Hematopoietic multipotent progenitor cell treated with erythropoietin and hydrocortisone succinate and interleukin-3 and kit ligand, for 8 days (in vitro differentiated cells): ENCODE data around the gene FAM118B.

Experiments
- DNase-seq: peaks from one replicate; pipeline ENCODE4 v3.0.0-alpha.2; 2015

FAM118B gene

GRCh38 chr11:126186708-126187529 lies 24.7 kb upstream of the FAM118B start:
- DNase-seq: no peak

GRCh38 chr11:126188332-126189108 lies 23.1 kb upstream of the FAM118B start:
- no peak for DNase-seq

DNA sequence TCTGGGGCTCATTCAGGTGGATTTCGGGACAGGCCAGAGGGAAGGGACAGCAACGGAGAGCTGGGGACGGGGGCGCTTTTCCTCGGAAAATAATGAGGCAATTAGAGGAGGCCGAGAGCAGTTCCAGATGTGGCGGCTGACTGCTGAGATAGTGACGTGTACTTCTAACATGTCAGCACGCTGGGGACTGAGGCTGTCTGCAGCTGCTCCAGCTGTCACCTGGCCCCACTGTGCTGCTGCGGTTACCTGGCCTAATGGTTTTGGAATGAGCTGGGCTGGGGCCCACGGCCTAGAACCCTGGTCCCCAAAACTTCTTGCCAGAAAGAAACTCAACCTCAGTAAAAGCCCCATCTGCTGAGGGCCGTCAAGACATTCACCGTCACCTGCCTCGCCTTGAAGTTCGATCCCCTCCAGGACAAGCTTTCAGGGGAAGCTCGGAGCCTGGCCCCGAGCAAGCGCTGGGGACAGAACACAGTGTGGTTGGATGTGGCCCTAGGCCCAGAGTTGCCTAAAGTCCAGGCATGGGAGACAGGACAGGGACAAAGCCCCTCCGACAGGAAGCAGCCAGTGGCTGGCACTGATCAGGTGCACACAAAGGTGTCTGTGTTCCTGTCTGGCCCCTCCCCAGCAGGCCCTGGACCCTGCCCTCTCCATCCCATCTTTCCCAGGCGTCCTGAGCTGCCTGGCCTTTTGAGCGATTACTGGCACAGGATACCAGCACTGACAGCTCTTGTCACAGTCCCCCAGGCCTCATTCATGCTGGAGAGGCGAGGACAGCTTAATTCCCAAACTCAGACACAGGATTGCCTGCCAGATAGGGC lies 22.3 kb upstream of the FAM118B start:
- DNase-seq: no peak

- no peak for DNase-seq
These were observed 20.8 kb upstream of the FAM118B start for GRCh38 chr11:126190792-126191191.

DNA sequence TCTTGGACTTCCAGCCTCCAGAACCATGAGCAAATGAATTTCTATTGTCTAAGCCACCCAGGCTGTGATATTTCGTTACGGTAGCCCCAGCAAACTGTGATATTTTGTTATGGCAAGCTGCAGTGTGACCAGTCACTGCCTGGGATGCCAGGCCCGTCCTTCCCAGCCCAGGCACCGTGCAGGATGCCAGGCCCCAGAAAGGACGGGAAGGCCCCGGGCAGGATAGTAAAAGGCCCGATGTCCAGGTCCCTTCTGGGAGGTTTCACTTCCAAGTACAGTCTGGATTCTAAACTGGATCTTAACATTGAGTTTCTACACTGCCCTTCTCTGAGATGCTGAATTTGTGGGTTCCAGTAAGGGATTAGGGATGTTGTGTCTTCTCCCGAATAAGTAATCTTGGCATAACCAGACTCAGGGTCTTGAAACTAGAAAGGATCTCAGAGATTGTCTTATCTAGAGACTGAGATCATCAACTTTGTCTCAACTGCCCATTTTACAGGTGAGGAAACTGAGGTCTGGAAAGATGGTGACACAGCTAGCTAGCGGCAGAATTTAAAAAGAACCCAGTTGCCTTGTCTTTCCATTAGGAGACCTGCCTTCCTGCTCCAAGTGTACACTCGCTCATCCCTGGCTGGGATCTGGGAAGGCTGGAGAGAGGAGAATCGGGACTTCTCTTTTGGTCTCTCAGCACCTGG lies 20.1 kb upstream of the FAM118B start:
- no peak for DNase-seq

DNA sequence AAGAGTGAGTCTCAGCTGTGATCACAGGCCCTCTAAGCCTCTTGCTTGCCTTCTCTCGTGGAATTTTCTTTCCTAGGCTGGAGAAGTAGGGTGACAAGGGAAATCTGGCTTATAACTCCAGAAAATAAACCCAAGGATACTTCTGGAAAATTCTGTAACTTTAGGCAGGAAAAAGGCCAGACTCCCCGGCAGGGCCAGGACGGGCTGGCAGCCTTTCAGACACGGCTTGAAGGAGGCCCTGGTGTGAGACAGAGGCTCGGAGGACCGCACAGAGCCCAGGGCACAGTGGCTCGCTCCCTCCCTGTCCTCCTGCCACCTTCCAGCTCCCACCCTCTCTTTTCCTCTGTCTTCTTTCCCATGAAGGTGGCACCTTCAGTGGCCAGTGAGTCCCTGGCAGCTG lies 19.2 kb upstream of the FAM118B start:
- DNase-seq: no peak

GRCh38 chr11:126193038-126193478 lies 18.5 kb upstream of the FAM118B start:
- DNase-seq: no peak

GRCh38 chr11:126194121-126194543 lies 17.4 kb upstream of the FAM118B start:
- peak; percentile 54 for DNase-seq

DNA sequence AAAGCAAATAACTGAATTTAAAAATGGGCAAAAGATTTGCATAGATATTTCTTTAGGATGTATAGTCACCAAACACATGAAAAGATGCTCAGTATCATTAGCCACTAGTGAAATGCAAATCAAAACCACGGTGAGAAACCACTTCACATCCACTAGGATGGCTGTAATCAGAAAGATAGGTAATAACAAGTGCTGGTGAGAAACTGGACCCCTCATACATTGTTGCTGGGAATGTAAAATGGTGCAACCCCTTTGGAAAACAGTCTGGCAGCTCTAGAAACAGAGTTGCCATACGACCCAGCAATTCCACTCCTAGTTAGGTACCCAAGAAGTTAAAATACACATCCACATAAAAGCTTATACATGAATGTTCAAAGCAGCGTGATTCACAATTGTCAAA lies 16.5 kb upstream of the FAM118B start:
- DNase-seq: no peak

DNA sequence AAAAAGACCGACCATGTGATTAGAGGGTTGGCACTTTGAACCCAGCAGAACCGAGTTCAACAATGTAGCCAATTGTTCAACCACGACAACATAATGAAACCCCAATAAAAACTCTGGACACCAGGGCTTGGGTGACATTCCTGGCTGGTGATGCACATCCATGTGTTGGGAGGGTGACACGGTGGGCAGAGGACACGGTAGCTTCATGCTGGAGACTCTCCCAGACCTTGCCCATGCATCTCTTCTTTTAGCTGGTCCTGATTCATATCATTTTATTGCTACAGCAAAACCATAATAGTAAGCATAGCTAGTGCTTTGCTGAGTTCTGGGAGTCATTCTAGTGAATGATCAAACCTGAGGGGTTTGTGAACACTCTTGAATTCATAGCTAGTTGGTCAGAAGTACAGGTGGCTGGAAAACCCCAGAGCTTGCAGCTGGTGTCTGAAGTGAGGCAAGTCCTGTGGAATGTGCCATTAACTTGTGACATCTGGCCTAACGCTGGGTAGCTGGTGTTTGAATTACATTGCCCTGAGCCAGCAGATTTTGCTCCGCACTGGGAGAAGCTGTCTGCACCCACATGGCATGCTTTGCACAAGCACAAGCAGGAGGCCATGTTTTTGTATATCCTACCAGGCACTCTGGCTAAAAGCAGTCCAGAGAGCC lies 14.2 kb upstream of the FAM118B start:
- no peak for DNase-seq

DNA sequence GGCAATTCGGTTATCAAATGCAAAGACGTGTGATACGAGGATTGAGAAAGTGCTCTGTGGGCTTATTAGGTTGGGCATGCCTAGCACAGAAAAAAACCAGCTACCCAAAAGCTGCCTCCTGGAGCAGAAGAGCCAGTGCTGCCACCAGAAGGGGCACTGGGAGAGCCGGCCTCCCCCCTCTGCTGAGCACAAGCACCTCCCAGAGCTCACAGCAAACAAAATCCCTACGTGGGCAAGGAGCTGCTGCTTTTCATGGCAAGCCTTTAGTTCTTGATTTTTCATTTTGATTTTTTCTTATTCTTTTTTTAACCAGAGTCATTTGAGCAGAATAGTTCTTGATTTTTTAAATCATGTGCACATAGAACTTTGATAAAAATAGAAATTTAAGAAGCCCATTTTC lies 12.9 kb upstream of the FAM118B start:
- DNase-seq: no peak

DNA sequence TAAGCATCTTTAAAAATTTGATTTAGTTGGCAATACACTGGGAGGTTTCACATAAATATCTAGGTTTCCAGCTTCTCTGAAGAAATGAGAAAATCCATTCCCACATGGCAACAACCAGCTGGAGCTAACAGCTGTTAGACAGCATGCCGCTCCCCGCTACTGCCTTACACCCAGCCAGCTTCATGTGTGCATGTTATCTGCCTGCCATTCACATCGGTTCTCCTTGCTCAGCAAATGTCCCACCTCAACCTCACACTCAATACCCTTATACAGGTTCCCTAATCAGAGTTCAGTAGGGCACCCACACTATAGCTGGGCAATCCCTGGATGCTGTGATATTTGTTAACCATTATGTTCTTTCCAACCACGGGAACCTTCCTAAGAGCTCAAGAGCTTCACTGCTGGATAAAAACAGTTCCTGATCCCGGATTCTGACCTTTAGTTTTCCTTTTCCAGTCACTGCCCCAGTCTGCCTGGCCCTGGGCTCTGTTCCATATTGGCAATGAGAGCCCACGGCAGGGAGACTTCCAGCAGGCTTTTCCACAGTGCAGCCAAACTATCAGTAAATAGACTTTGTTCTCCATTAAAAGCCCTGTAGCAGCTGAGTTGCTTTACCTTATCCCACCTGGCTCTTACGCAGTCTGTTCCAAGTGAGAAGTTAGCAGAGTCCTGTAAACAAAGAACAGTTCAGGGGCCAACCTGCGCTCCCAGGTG lies 8.8 kb upstream of the FAM118B start:
- DNase-seq: no peak

DNA sequence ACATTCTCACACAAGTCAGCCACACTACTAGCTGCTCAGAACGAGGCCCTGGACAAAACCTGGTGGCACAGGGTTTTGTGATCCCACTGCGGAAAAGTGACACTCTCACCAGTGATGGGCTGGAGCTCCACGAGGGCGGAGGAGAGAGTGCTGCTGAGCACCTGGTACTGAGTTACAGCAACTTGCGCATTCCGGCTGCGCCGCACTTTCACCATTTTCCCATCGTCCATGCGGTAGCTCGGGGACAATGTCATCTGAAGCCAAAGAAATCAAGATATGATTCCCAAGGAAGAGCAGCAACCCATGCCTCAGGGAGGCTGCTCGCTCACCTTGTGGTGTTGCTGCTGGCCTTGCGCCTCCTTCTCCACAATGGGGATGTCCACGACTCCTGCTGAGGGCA lies 6.2 kb upstream of the FAM118B start:
- DNase-seq: no peak

GRCh38 chr11:126207896-126208295 lies 3.7 kb upstream of the FAM118B start:
- DNase-seq: peak; percentile 58

DNA sequence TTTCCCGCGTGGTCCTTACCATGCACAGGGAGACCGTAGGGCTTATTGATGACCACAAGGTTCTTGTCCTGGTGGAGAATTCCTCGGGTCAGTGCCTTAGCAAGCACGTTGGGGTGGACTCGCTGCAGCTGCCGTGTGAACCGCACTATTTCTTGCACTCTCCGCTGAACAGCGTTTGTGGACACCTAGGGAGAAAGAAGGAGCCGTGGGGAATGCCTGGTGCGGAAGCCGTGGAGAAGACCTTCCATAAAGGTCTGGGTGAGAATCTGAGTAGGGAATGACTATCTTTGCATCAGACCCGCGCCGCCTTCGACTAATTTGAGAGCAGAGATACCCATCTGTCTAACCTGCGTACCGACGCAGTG lies 729 bp upstream of the FAM118B start:
- DNase-seq: no peak

- no peak for DNase-seq
These were observed 593 bp downstream of the FAM118B start for GRCh38 chr11:126212089-126212660.

- no peak for DNase-seq
These were observed 2.9 kb downstream of the FAM118B start for GRCh38 chr11:126214441-126214840.

DNA sequence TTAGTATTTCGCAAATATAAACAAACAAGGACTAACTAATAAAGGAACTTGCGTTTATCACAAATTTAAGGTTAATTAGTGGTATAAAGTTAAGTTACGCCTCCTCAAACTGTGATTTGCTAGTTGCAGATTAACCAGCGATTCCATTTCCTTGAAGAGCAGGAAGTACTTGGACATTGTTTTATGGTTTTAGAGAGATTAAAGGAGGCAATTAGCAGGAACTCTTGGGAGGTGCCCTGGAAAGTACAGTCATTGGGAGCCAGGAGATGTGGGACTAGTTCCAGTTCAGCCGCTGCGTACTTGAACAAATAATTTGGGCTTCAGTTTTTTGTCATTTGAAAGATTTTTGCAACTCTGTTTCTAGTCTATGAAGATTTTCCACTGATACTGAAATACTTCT lies 3.3 kb downstream of the FAM118B start:
- no peak for DNase-seq

DNA sequence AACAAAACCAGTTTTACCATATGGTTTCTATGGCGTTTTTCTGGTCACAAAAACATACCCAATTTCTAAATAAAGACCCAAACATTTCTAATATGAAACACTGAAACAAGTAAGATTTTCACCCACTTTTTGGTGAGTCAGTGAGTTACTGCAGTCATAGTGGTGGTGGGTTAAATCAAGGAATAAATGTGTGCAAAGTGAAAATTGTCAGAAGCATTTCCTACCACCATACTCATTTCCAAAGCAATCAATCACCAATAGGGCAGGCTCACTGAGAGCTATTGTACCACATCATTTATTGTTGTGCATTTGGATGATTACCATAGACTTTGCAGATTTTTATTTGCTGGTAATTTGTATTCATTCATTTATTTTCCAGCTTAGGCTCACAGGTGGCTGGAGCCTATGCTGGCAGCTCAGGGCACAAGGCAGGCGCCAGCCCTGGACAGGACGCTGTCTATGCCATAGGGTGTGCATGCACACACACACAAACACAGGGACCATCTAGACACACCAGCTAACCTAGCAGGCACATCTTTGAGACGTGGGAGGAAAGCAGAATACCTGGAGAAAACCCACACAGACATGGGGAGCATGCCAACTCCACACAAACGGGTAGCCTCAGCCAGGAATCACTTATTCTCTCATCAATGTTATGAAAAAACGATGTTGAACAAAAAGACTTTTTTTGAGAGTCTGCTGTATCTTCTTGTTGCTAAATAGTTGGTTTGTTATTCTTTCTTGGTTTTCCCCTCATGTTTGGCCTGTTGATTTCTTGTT lies 5.1 kb downstream of the FAM118B start:
- DNase-seq: no peak

GRCh38 chr11:126217491-126217890 lies 5.9 kb downstream of the FAM118B start:
- DNase-seq: no peak
